IMR-90 (cell line): ENCODE data around the gene GPR108. TPM values are rescaled to one million over a fixed set of nuclear protein-coding genes. Genes with fewer than 3 reads are reported as not detected.

ENCODE experiments used
- ATAC-seq: fragments of 200-7000 bp; cut with Tn5 transposase; 2 replicates; pipeline ENCODE4 v1.9.1; 2020; ENCODE audit warnings: low read depth, mild to moderate bottlenecking, moderate library complexity
- BruUV-seq: library from RNA; stranded (reverse); fragments of 400-500 nt; replicated peaks from 2 replicates; lab custom pipeline; 2021; lab: Mats Ljungman, UMichigan
- CTCF ChIA-PET: fragments of 300-600 bp; formaldehyde crosslinking; extraction: SDS; loops from one replicate; lab custom pipeline; 2021; ENCODE audit warnings: antibody characterized with exemption; lab: Yijun Ruan, JAX
- POLR2A ChIA-PET: fragments of 300-600 bp; sonication (Branson Sonifier 250); formaldehyde crosslinking; loops from one replicate; lab custom pipeline; 2022; ENCODE audit warnings: antibody characterized with exemption; ENCODE audit not compliant: unreplicated experiment; lab: Charles Lee
- DNase-seq: peaks from one replicate; pipeline ENCODE4 v3.0.0; 2013
- H2AFZ ChIP-seq: replicated peaks from 2 replicates; pipeline ENCODE3; 2013; ENCODE audit warnings: low read length, mild to moderate bottlenecking; ENCODE audit not compliant: poor library complexity
- H2AK5ac ChIP-seq: 2 replicates; pipeline ENCODE4 v1.6.1; 2013; ENCODE audit warnings: low read depth, low read length, inconsistent platforms
- H2AK9ac ChIP-seq: replicated peaks from 2 replicates; pipeline ENCODE3; 2013; ENCODE audit warnings: mild to moderate bottlenecking, low read depth, low read length, moderate library complexity; ENCODE audit not compliant: poor library complexity
- H2BK120ac ChIP-seq: 2 replicates; pipeline ENCODE4 v1.6.1; 2013; ENCODE audit warnings: low read depth, low read length, inconsistent platforms
- H2BK15ac ChIP-seq: 3 replicates; pipeline ENCODE4 v1.6.1; 2013; ENCODE audit warnings: low read depth, low read length, inconsistent platforms
- H2BK20ac ChIP-seq: 2 replicates; pipeline ENCODE4 v1.6.1; 2013; ENCODE audit warnings: low read depth, mild to moderate bottlenecking, inconsistent platforms, low read length, moderate library complexity
- H2BK5ac ChIP-seq: 2 replicates; pipeline ENCODE4 v1.6.1; 2013; ENCODE audit warnings: mild to moderate bottlenecking, low read depth, low read length, inconsistent platforms; ENCODE audit not compliant: poor library complexity, severe bottlenecking
- H3K14ac ChIP-seq: replicated peaks from 2 replicates; pipeline ENCODE4 v1.6.1; 2013; ENCODE audit warnings: low read depth, low read length, inconsistent platforms
- H3K18ac ChIP-seq: 2 replicates; pipeline ENCODE4 v1.6.1; 2013; ENCODE audit warnings: low read depth, low read length, control low read depth
- H3K23ac ChIP-seq: 2 replicates; pipeline ENCODE4 v1.6.1; 2013; ENCODE audit warnings: low read depth, low read length, inconsistent platforms
- H3K27ac ChIP-seq: 2 replicates; pipeline ENCODE4 v1.5.1; 2013; ENCODE audit warnings: mild to moderate bottlenecking, control low read depth, low read length; ENCODE audit not compliant: insufficient read depth
- H3K27me3 ChIP-seq: 2 replicates; pipeline ENCODE4 v1.6.1; 2013; ENCODE audit warnings: low read length; ENCODE audit not compliant: control insufficient read depth, insufficient read depth
- H3K36me3 ChIP-seq: 2 replicates; pipeline ENCODE4 v1.6.1; 2013; ENCODE audit warnings: low read length, mixed read lengths; ENCODE audit not compliant: control insufficient read depth, insufficient read depth
- H3K4ac ChIP-seq: 2 replicates; pipeline ENCODE4 v1.6.1; 2013; ENCODE audit warnings: low read depth, low read length, inconsistent platforms
- H3K4me1 ChIP-seq: 2 replicates; pipeline ENCODE4 v1.6.1; 2013; ENCODE audit warnings: low read length, mixed read lengths; ENCODE audit not compliant: control insufficient read depth, insufficient read depth
- H3K4me2 ChIP-seq: 2 replicates; pipeline ENCODE4 v1.6.1; 2013; ENCODE audit warnings: low read depth, mild to moderate bottlenecking, control low read depth, low read length, moderate library complexity
- H3K4me3 ChIP-seq: 2 replicates; pipeline ENCODE4 v1.5.1; 2013; ENCODE audit warnings: low read depth, mild to moderate bottlenecking, control low read depth, low read length, moderate library complexity; ENCODE audit not compliant: insufficient read depth
- H3K56ac ChIP-seq: 2 replicates; pipeline ENCODE4 v1.6.1; 2013; ENCODE audit warnings: low read length, inconsistent platforms; ENCODE audit not compliant: insufficient read depth; ENCODE audit errors: extremely low read depth
- H3K79me1 ChIP-seq, 2 experiments: 2 replicates each; pipeline ENCODE4 v1.6.1; 2013; ENCODE audit warnings: low read length in 2 of 2, inconsistent platforms in 1 of 2, low read depth in 1 of 2
- H3K9ac ChIP-seq: 2 replicates; pipeline ENCODE4 v1.6.1; 2013; ENCODE audit warnings: low read depth, low read length, control low read depth
- H3K9me1 ChIP-seq: 2 replicates; pipeline ENCODE4 v1.6.1; 2013; ENCODE audit warnings: low read length, inconsistent platforms; ENCODE audit not compliant: insufficient read depth
- H3K9me3 ChIP-seq: 2 replicates; pipeline ENCODE4 v1.6.1; 2013; ENCODE audit warnings: low read length; ENCODE audit not compliant: control insufficient read depth, insufficient read depth
- H4K20me1 ChIP-seq: 2 replicates; pipeline ENCODE4 v1.6.1; 2013; ENCODE audit warnings: low read length, inconsistent platforms; ENCODE audit not compliant: insufficient read depth
- H4K5ac ChIP-seq: 2 replicates; pipeline ENCODE4 v1.6.1; 2013; ENCODE audit warnings: mild to moderate bottlenecking, low read depth, low read length, control low read depth
- H4K8ac ChIP-seq, 2 experiments: 2 replicates each; pipeline ENCODE4 v1.6.1; 2013; ENCODE audit warnings: low read depth in 2 of 2, low read length in 2 of 2, control low read depth in 1 of 2, inconsistent platforms in 1 of 2
- H4K91ac ChIP-seq: 2 replicates; pipeline ENCODE4 v1.6.1; 2013; ENCODE audit warnings: low read depth, low read length, inconsistent platforms; ENCODE audit not compliant: insufficient read depth
- CHD1 ChIP-seq: IDR thresholded peaks from 2 replicates; pipeline ENCODE4 v1.6.1; 2012; ENCODE audit warnings: low read depth, low read length, improper control_type of control experiment
- WGBS, 2 experiments: methylation state at CpG; one replicate each; pipeline versions ENCODE4 v1.1.5 to v1.1.7; 2013; ENCODE audit warnings: missing lambda C conversion rate in 2 of 2; ENCODE audit not compliant: insufficient read length in 1 of 2; ENCODE audit errors: extremely low coverage in 2 of 2; 5-methylcytosine and 5-hydroxymethylcytosine counted together
- dilution Hi-C: fragments of 300-500 bp; cut with HindIII; formaldehyde crosslinking; loops from one replicate; pipeline ENCODE4 v1.14.3; 2018; ENCODE audit warnings: low sequenced_read_pairs; ENCODE audit not compliant: unreplicated experiment
- in situ Hi-C: fragments of 300-500 bp; cut with MboI; formaldehyde crosslinking; loops from 3 replicates; pipeline ENCODE4 v1.14.3; 2019; ENCODE audit warnings: low sequenced_read_pairs, inconsistent platforms, mixed read lengths
- intact Hi-C: fragments of 100-400 bp; cut with micrococcal nuclease; formaldehyde crosslinking; loops from 2 replicates; pipeline ENCODE4 v1.10.0; 2022
- polyA plus RNA-seq, 3 experiments: library from polyadenylated mRNA; depleted of rRNA; stranded (reverse); fragments of >200 nt; gene quantifications; 2 replicates each; pipeline ENCODE4 v1.2.3, GENCODE V29; 2012; ENCODE audit warnings: low replicate concordance in 1 of 3
- total RNA-seq: library from RNA; depleted of rRNA; stranded (reverse); fragments of >200 nt; gene quantifications from 2 replicates; pipeline ENCODE4 v1.2.3, GENCODE V29; 2012

The GPR108 gene
- total and polyA plus RNA-seq, 2 of the 4 experiments (the other 2 are of a cell fraction), result 28.0 to 38.9 TPM

DNA sequence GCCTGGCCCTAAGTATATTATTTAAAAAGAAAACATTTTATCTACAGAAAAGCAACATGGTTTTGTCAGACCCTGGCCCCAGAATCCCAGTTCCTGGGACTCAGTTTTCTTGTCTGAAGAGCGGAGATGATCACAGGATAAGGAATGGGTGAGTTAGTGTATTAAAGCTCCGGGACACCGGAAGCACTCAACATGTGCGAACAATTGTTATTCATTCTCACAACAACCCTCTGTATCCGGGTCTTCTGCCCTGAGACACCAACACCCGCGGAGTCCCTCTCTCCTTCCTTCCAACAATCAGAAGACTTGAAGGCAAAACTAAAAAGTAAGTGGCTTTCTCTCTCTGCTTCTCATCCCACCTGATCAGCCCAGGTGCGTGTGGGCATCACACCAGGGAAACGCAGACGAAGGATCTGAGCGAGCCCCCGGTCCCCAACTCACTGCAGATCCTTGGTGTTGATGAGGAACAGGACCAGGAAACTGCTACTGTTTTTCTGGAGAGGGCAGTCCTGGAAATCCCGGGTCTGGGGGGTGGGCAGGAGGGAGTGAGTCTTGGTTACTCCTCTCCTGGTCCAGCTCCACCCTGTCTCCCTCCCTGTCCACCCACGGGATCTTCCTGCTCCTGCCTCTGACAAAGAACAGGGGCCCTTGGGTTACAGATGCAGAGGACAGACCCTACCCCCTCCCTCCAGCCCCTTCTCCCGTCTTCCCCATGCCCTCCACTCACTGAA is 2.0 kb downstream of the GPR108 start:
- Histone ChIP-seq H3K9me1 (peaks cover 7% of the 10 kb centered on the region; the same call in 1 of the 2 replicates), H2BK5ac (no peak overlapping the region), H3K18ac (no peak overlapping the region), H3K27me3 (no peaks in the 10 kb centered on the region), H4K91ac (0 out of 2 replicates have a peak overlapping the region, but pooled peaks have one; percentile 43), H3K9ac (no peak overlapping the region), H2BK120ac (no peak overlapping the region), H3K27ac (no peak overlapping the region), H3K4me1 (peaks cover 13% of the 10 kb centered on the region), H3K79me1 (peaks cover 0 to 39% of the 10 kb centered on the region in 2 experiments; a peak in 3 of 4 replicates), H2AFZ (peak overlapping the region; percentile 26), H3K9me3 (no peaks in the 10 kb centered on the region), H3K14ac (no peak overlapping the region), H3K56ac (no peak overlapping the region), H3K36me3 (peaks cover 11% of the 10 kb centered on the region; the same call in 1 of the 2 replicates), H3K23ac (no peak overlapping the region), H4K5ac (no peak overlapping the region), H2AK9ac (peak overlapping the region; percentile 45), H2BK15ac (no peak overlapping the region), H4K8ac (peak overlapping the region in 1 of 2 experiments; percentile 88; a peak in 1 of 4 replicates), H2BK20ac (no peak overlapping the region), H2AK5ac (peak overlapping the region; percentile 58; the same call in 1 of the 2 replicates), H3K4me2 (no peak overlapping the region), H4K20me1 (no peaks in the 10 kb centered on the region), H3K4ac (no peak overlapping the region), H3K4me3 (no peak overlapping the region)
- intact Hi-C loops (loop anchor here (5.0 to 10.0 kb wide), 3 partner anchors 203 to 608 kb away; partner anchors contain the start of genes TNFSF9 and ZNF557), in situ Hi-C loops (loop anchor here (10.0 kb wide), 2 partner anchors 129 to 221 kb away; no protein-coding TSS in a partner anchor), dilution Hi-C loops (no loop called here)
- WGBS, 2 experiments, result 67% methylated on average over 1 of the region's 15 CpGs; no CpG with 5 or more reads in 1 of the 2 experiments
- no TSS peak for BruUV-seq
- no peak for ATAC-seq
- TF ChIP-seq CHD1, result no peak
- POLR2A ChIA-PET, result no interaction called here
- no peak for DNase-seq
- CTCF ChIA-PET, result no interaction called here
